Activated T-cell treated with anti-CD3 and anti-CD28 coated beads, Interleukin-2, amount 50 U/mL, for 24 hours (primary cell): ENCODE results near the gene FLVCR2.
A peak's percentile ranks its signal among the peaks of the same experiment; 100 is the strongest.

ENCODE experiments used
- DNase-seq: peaks from one replicate; pipeline ENCODE4 v3.0.0-alpha.2; 2020
- H3K27ac Mint-ChIP-seq: 2 replicates; pipeline ENCODE4 v1.8.0; 2020; ENCODE audit warnings: mild to moderate bottlenecking, mixed read lengths
- H3K27me3 Mint-ChIP-seq: 2 replicates; pipeline ENCODE4 v1.8.0; 2020; ENCODE audit warnings: mixed read lengths
- H3K36me3 Mint-ChIP-seq: 2 replicates; pipeline ENCODE4 v1.8.0; 2020; ENCODE audit warnings: low read depth, mixed read lengths
- H3K4me1 Mint-ChIP-seq: 2 replicates; pipeline ENCODE4 v1.8.0; 2020; ENCODE audit warnings: low read depth, mixed read lengths
- H3K4me3 Mint-ChIP-seq: 2 replicates; pipeline ENCODE4 v1.8.0; 2020; ENCODE audit warnings: mild to moderate bottlenecking, moderate library complexity, mixed read lengths
- H3K9me3 Mint-ChIP-seq: 2 replicates; pipeline ENCODE4 v1.8.0; 2020; ENCODE audit warnings: mixed read lengths

FLVCR2 gene

DNA sequence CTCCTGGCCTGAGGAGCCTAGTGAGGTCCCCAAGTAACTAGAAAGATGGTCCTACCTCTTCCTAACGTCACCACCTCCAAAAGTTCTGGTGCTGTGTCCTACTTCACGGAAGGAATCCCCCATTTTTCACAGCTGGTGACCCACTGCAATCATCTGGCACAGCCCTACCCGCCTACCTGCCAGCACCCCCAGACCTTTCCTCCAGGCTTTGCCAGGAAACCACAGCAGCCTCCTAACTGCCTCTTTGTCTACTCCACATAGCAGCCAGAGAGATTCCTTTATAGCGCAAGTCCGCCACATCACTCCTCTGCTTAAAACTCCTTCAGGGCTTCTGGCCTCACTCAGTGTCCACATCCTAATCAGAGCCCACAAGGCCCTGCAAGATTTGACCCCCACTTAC, 13.4 kb upstream of the FLVCR2 start:
- no peaks in the 10 kb centered on the region for H3K36me3 Mint-ChIP-seq
- peak overlapping the region; percentile 96 for H3K27ac Mint-ChIP-seq
- H3K4me3 Mint-ChIP-seq = no peak overlapping the region
- H3K9me3 Mint-ChIP-seq = no peaks in the 10 kb centered on the region
- no peaks in the 10 kb centered on the region for H3K27me3 Mint-ChIP-seq
- DNase-seq = no peak
- H3K4me1 Mint-ChIP-seq = peaks cover 90% of the 10 kb centered on the region

DNA sequence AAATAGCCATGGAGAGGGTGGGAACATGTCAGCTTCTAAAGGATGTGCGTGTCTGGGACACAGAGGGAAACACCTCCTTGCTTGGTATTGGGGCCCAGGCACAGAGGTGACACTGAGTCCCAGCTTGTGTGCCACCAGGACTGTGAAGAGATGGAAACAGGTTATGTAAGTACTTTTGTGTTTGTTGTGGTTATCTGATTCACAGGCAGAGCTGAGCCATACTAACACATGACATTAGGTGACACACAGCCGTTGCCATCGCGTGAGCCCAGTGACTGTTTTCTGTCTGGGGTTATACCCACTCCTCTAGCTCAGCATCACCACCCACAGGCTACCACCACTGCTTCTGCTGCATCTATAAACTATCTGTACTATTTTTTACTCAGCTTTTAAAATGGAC, 12.1 kb upstream of the FLVCR2 start:
- DNase-seq = peak; percentile 82
- Mint-ChIP-seq H3K4me3 (peak overlapping the region; percentile 67), H3K27me3 (no peaks in the 10 kb centered on the region), H3K9me3 (no peaks in the 10 kb centered on the region), H3K36me3 (peaks cover 5% of the 10 kb centered on the region), H3K4me1 (peaks cover 89% of the 10 kb centered on the region), H3K27ac (peak overlapping the region; percentile 96)

DNA sequence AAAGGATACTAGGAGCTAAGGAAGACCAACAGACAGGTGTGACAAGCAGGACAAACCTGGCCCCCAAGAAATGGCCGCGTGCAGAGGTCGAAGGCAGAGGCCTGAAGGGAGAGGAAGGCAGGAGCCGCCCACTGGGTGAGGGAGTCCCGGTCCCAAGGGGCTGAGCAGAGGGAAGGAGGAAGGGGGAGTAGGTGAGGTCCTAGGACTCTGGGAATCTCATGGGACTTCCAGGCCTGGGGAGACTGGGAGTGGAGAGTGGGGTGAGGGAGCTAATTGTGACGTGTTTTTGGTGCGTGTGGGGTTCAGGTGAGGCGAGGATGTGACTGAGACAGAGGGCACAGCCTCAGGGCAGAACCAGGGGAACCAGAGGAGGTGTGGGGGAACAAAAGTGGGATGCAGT, 11.7 kb upstream of the FLVCR2 start:
- H3K4me1 Mint-ChIP-seq = peaks cover 89% of the 10 kb centered on the region
- peaks cover 5% of the 10 kb centered on the region for H3K36me3 Mint-ChIP-seq
- no peak for DNase-seq
- no peaks in the 10 kb centered on the region for H3K27me3 Mint-ChIP-seq
- H3K27ac Mint-ChIP-seq = peak overlapping the region; percentile 96
- peak overlapping the region; percentile 67 for H3K4me3 Mint-ChIP-seq
- no peaks in the 10 kb centered on the region for H3K9me3 Mint-ChIP-seq

DNA sequence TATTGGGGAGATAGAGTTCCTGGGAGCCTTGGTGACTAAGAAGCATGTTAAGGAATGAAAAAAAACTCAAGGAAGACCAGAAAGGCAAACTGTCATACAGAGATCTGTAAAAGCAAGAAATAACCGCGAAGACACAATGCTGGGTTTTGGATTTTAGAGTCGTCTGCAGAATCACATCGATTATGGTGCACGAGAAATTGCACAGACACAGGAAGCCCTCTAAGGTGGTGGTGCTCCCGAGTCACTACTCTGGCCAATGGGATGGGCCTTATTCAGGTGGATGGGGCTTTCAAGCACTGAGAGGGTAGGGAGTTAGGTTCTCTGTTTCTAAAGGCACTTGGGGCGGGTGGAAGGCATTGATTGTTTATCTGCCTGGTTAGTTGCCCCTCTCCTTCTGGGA, 10.3 kb upstream of the FLVCR2 start:
- H3K27ac Mint-ChIP-seq = peak overlapping the region; percentile 87
- peaks cover 82% of the 10 kb centered on the region for H3K4me1 Mint-ChIP-seq
- DNase-seq = no peak
- H3K36me3 Mint-ChIP-seq = peaks cover 5% of the 10 kb centered on the region
- peak overlapping the region; percentile 48 for H3K4me3 Mint-ChIP-seq
- H3K27me3 Mint-ChIP-seq = no peaks in the 10 kb centered on the region
- H3K9me3 Mint-ChIP-seq = no peaks in the 10 kb centered on the region

DNA sequence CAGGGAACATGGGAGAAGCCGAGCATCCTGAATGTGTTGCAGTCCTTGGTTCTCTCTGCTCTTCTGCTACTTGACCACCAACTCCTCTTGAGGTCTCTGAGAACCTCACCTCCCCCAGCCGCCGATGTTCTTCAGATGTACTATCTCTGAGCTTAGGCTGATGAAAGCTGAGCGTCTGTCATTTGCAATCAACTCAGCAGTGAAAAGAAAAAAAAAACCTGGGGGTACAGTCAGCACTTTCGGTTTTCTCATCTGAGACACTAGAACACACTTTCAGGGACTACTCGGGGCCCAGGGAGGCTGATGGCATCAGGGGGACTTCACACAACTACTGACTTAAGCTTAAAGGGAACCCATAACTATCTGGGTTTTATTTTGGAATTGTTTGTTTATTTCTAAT, 9.6 kb upstream of the FLVCR2 start:
- DNase-seq = peak; percentile 56
- no peaks in the 10 kb centered on the region for H3K27me3 Mint-ChIP-seq
- no peaks in the 10 kb centered on the region for H3K9me3 Mint-ChIP-seq
- H3K4me3 Mint-ChIP-seq = peak overlapping the region; percentile 20
- peak overlapping the region; percentile 87 for H3K27ac Mint-ChIP-seq
- peaks cover 79% of the 10 kb centered on the region for H3K4me1 Mint-ChIP-seq
- H3K36me3 Mint-ChIP-seq = peaks cover 5% of the 10 kb centered on the region

DNA sequence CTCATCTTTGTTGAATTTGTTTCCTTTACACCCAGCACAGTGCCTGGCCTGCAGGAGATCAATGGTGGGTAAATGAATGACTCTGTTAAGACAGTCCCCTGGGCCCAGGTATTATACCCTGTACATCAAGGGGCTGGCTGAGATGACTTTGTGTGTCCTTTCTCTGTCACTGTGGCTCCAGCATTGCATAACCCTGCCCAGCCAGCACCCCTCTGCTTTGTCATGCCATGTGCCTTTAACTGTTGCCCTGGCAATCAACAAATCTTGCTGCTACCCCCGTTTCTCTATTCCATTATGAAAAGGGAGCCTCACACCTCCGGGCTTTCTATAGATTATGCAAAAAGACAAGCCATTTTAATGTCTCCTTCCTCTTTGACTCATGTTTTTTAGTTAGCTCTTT, 7.6 kb upstream of the FLVCR2 start:
- Mint-ChIP-seq H3K27me3 (no peaks in the 10 kb centered on the region), H3K9me3 (no peaks in the 10 kb centered on the region), H3K27ac (peak overlapping the region; percentile 80), H3K36me3 (peaks cover 5% of the 10 kb centered on the region), H3K4me3 (no peak overlapping the region), H3K4me1 (peaks cover 62% of the 10 kb centered on the region)
- DNase-seq = no peak

DNA sequence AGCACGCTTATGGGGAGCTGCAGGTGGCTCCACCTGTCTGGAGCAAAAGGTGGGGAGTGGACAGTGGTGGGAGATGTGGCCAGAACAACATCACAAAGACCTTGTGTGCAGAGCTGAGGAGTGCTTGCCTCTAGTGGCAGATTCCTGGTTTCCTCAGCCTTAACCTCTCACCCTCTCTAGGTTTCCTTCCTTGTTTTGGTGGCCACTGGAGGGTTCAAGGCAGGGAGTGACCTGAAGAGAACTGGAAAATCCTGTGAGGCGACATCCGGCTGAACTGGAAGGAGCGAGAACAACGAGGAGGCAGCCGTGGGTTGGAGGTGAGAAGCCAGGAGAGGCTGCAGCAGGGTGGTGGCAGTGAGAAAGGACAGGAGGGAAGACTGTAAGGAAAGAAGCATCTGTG, 6.3 kb upstream of the FLVCR2 start:
- no peak for DNase-seq
- no peak overlapping the region for H3K27ac Mint-ChIP-seq
- H3K4me1 Mint-ChIP-seq = peaks cover 54% of the 10 kb centered on the region
- H3K4me3 Mint-ChIP-seq = no peak overlapping the region
- peaks cover 5% of the 10 kb centered on the region for H3K36me3 Mint-ChIP-seq
- no peaks in the 10 kb centered on the region for H3K9me3 Mint-ChIP-seq
- H3K27me3 Mint-ChIP-seq = no peaks in the 10 kb centered on the region

DNA sequence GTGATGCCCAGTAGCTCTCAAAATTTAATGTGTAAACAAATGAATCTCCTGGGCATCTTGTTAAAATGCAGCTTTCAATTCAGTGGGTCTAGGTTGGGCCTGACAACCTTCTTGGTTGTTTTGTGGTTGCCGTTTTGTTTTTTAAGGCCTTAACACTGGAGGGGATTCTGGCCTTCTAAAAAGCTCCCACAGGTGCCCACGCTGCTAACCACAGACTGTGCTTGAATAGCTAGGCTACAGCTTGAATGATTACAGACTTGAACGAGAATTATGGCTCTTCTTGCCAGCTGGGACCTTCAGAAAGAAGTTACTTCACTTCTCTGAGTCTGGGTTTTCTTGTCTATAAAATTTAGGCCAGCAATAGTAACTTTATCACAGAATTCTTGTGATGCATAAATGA, 1.3 kb upstream of the FLVCR2 start:
- no peak for DNase-seq
- Mint-ChIP-seq H3K4me3 (peak overlapping the region; percentile 80), H3K27me3 (peaks cover 2% of the 10 kb centered on the region), H3K36me3 (no peaks in the 10 kb centered on the region), H3K9me3 (no peaks in the 10 kb centered on the region), H3K27ac (peak overlapping the region; percentile 85), H3K4me1 (peaks cover 19% of the 10 kb centered on the region)

DNA sequence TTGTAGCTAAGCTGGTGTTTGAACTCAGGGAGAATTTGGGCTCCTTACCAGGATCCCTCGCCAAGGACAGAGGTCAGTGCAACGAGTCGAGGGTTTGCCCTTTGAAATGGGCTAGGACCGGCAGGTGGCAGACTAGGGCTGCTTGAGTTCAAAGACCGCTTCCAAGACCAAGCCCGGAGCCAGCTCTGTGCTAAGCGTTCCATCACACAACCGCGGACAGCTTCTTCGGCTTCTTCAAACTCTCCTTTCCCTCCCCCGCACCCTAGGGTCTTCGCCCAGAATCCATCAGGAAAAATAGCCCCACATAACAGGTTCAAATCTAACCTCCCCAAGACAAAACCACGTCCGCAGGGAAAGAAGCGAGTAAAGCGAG, 705 bp upstream of the FLVCR2 start:
- DNase-seq = peak; percentile 81

DNA sequence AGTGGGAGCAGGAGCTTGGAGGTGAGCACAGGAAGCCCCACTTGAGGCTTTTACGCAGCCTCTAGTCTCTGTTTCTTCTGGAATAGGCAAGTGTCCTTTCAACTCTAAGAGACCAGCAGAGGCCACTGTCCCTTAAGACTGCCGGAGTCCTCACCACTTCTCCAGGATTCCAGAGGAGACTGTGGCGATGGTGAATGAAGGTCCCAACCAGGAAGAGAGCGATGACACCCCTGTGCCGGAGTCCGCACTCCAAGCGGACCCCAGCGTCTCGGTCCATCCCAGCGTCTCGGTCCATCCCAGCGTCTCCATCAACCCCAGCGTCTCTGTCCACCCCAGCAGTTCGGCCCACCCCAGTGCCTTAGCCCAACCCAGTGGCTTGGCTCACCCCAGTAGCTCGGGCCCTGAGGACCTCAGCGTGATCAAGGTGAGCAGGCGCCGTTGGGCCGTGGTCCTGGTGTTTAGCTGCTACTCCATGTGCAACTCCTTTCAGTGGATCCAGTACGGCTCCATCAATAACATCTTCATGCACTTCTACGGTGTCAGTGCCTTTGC, 442 bp downstream of the FLVCR2 start:
- no peak for DNase-seq
- H3K4me1 Mint-ChIP-seq = peaks cover 16% of the 10 kb centered on the region
- H3K9me3 Mint-ChIP-seq = no peaks in the 10 kb centered on the region
- H3K4me3 Mint-ChIP-seq = peak overlapping the region; percentile 80
- H3K36me3 Mint-ChIP-seq = no peaks in the 10 kb centered on the region
- no peak overlapping the region for H3K27ac Mint-ChIP-seq
- peaks cover 2% of the 10 kb centered on the region for H3K27me3 Mint-ChIP-seq

More for the DNA sequence above, 705 bp upstream of the FLVCR2 start:
- Mint-ChIP-seq H3K4me1 (peaks cover 16% of the 10 kb centered on the region), H3K27ac (peak overlapping the region; percentile 85), H3K4me3 (peak overlapping the region; percentile 80), H3K27me3 (peaks cover 2% of the 10 kb centered on the region), H3K9me3 (no peaks in the 10 kb centered on the region), H3K36me3 (no peaks in the 10 kb centered on the region)

DNA sequence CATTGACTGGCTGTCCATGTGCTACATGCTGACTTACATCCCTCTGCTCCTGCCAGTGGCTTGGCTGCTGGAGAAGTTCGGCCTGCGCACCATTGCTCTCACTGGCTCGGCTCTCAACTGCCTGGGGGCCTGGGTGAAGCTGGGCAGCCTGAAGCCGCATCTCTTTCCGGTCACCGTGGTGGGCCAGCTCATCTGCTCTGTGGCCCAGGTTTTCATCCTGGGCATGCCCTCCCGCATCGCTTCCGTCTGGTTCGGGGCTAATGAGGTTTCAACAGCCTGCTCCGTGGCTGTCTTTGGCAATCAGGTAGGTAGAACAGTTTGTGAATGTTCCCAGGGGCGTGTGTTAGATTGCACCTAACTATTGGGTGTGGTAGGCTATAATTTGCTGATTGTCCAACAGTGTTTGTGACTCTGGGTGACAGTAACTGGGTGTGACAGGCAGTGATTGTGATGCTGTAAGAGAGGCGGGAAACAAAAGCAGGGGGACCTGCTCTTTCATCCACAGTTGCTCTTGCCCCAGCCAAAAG, 981 bp downstream of the FLVCR2 start:
- no peaks in the 10 kb centered on the region for H3K9me3 Mint-ChIP-seq
- peaks cover 16% of the 10 kb centered on the region for H3K4me1 Mint-ChIP-seq
- no peaks in the 10 kb centered on the region for H3K36me3 Mint-ChIP-seq
- DNase-seq = no peak
- peak overlapping the region; percentile 80 for H3K4me3 Mint-ChIP-seq
- H3K27ac Mint-ChIP-seq = no peak overlapping the region
- peaks cover 2% of the 10 kb centered on the region for H3K27me3 Mint-ChIP-seq

DNA sequence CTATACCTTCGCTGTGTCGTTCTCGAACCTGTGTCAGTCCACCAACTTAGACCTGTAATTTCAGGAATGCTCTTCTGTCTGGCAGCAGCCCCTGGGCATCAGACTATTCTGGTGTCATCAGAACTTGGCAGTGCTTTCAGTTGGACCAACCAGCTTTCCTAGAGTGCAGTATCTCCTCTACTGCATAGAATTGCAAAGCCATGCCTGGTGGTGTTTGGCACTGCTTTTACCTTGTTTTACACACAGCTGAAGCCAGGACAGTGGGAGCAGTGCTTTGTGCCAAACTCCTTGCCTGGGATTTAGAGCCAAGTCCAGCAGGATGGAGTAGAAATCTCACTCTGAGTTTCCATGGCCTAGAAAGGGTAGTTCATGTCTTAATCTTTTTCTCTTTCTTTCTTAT, 1.5 kb downstream of the FLVCR2 start:
- no peaks in the 10 kb centered on the region for H3K9me3 Mint-ChIP-seq
- peaks cover 16% of the 10 kb centered on the region for H3K4me1 Mint-ChIP-seq
- H3K27ac Mint-ChIP-seq = no peak overlapping the region
- peak overlapping the region; percentile 80 for H3K4me3 Mint-ChIP-seq
- no peaks in the 10 kb centered on the region for H3K36me3 Mint-ChIP-seq
- H3K27me3 Mint-ChIP-seq = peaks cover 2% of the 10 kb centered on the region
- no peak for DNase-seq

DNA sequence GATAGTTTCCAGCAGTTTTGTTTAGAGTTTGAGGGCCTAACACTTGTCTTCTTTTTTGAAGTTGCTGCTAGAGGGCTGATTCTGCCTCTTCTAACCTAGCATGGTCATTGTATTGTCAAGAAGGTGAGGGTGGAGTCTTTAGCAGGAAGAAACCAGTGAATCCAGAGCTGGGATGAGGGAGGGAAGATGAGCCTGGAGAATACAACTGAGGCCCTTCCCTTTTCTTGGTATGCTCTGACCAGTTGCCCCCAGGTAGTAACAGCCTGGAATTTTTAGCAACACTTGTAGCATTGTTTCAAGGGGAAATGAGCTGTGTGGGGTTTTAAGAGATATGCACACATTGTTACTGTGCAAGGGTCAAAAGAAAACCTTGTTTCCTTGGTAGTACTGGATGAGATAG, 9.0 kb downstream of the FLVCR2 start:
- Mint-ChIP-seq H3K4me1 (no peaks in the 10 kb centered on the region), H3K4me3 (no peak overlapping the region), H3K36me3 (no peaks in the 10 kb centered on the region), H3K27me3 (no peaks in the 10 kb centered on the region), H3K9me3 (no peaks in the 10 kb centered on the region), H3K27ac (no peak overlapping the region)
- DNase-seq = no peak

DNA sequence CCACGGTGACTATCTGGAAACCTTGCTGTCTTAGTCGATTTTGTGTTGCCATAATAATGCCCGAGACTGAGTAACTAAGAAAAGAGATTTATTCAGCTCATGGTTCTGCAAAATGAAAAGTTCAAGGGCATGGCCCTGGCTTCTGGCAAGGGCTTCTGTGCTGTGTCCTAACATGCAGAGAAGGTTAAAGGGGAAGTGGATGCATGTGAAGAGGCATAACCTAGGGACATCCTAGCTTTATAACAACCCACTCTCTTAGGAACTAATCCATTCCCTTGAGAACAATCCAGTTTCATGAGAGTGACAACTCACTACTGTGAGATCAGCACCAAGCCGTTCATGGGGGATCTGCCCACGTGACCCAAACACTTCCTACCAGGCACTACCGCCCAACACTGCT, 11.5 kb downstream of the FLVCR2 start:
- Mint-ChIP-seq H3K4me3 (no peak overlapping the region), H3K36me3 (peaks cover 4% of the 10 kb centered on the region), H3K27me3 (no peaks in the 10 kb centered on the region), H3K27ac (no peak overlapping the region), H3K9me3 (no peaks in the 10 kb centered on the region), H3K4me1 (no peaks in the 10 kb centered on the region)
- DNase-seq = no peak

DNA sequence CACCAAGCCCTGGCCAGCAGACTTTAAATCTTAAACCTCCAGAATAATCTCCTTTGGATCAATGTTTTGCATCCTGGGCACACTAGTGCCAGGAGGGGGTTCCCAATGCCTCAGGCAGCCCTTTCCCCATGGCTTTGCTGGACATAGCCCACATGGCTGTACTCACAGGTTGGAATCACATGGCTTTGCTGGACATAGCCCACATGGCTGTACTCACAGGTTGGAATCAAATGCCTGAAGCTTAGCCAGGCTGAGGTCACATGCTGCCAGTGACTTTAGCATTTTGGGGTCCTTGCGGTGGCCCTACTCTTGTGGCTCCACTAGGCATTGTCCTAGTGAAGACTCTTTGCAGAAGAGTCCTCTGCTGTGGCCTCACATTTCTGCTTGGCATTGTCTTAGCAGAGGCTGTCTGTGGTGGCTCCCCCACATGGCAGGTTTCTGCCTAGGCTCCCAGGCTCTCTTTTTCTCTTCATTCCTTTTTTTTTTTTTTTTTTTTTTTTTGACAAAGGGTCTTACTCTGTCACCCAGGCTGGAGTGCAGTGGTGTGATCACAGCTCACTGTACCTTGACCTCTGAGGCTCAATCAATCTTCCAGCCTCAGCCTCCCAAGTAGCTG, 13.0 kb downstream of the FLVCR2 start:
- Mint-ChIP-seq H3K36me3 (peaks cover 4% of the 10 kb centered on the region), H3K9me3 (no peaks in the 10 kb centered on the region), H3K4me1 (no peaks in the 10 kb centered on the region), H3K27me3 (no peaks in the 10 kb centered on the region), H3K4me3 (no peak overlapping the region), H3K27ac (no peak overlapping the region)
- DNase-seq = no peak
